ENCODE data around the gene PRUNE2.

The PRUNE2 gene

GRCh38 chr9:76613974-76614373 is 291.9 kb downstream of the PRUNE2 start:
- no peaks in the 10 kb centered on the region for H3K4me1 ChIP-seq
- no peaks in the 10 kb centered on the region for H3K9me3 ChIP-seq
- H3K36me3 ChIP-seq = 0 out of 2 replicates have a peak, but pooled peaks cover 4% of the 10 kb centered on the region
- no peaks in the 10 kb centered on the region for H3K27me3 ChIP-seq
- H3K4me3 ChIP-seq (ENCODE audit: low read depth, low read length) = no peak overlapping the region
- no peak for TF ChIP-seq CTCF (IDR thresholded peaks at IDR 0.05; ENCODE audit: low read depth, low read length)
- no peak for DNase-seq

GRCh38 chr9:76613150-76613781 is 292.6 kb downstream of the PRUNE2 start:
- Histone ChIP-seq H3K4me3 (ENCODE audit: low read depth, low read length) (no peak overlapping the region), H3K9me3 (no peaks in the 10 kb centered on the region), H3K4me1 (no peaks in the 10 kb centered on the region), H3K27me3 (no peaks in the 10 kb centered on the region), H3K36me3 (0 out of 2 replicates have a peak, but pooled peaks cover 4% of the 10 kb centered on the region)
- no peak for DNase-seq
- no peak for TF ChIP-seq CTCF (IDR thresholded peaks at IDR 0.05; ENCODE audit: low read depth, low read length)

- peak; percentile 40 for DNase-seq
- no peaks in the 10 kb centered on the region for H3K27me3 ChIP-seq
- H3K9me3 ChIP-seq = no peaks in the 10 kb centered on the region
- H3K4me1 ChIP-seq = no peaks in the 10 kb centered on the region
- no peak for TF ChIP-seq CTCF (IDR thresholded peaks at IDR 0.05; ENCODE audit: low read depth, low read length)
- H3K4me3 ChIP-seq (ENCODE audit: low read depth, low read length) = no peak overlapping the region
- no peaks in the 10 kb centered on the region for H3K36me3 ChIP-seq
Observed at GRCh38 chr9:76610011-76610352, 295.9 kb downstream of the PRUNE2 start.

GRCh38 chr9:76609285-76610010 is 296.5 kb downstream of the PRUNE2 start:
- Histone ChIP-seq H3K36me3 (no peaks in the 10 kb centered on the region), H3K9me3 (no peaks in the 10 kb centered on the region), H3K27me3 (no peaks in the 10 kb centered on the region), H3K4me3 (ENCODE audit: low read depth, low read length) (no peak overlapping the region), H3K4me1 (no peaks in the 10 kb centered on the region)
- no peak for DNase-seq
- no peak for TF ChIP-seq CTCF (IDR thresholded peaks at IDR 0.05; ENCODE audit: low read depth, low read length)

GRCh38 chr9:76608575-76609273 is 297.2 kb downstream of the PRUNE2 start:
- Histone ChIP-seq H3K4me3 (ENCODE audit: low read depth, low read length) (no peak overlapping the region), H3K9me3 (no peaks in the 10 kb centered on the region), H3K27me3 (no peaks in the 10 kb centered on the region), H3K4me1 (no peaks in the 10 kb centered on the region), H3K36me3 (no peaks in the 10 kb centered on the region)
- no peak for TF ChIP-seq CTCF (IDR thresholded peaks at IDR 0.05; ENCODE audit: low read depth, low read length)
- no peak for DNase-seq

Data from BE2C (cell line).